IMR-90 (cell line): ENCODE data around the gene SKIC3.

Experiments used
- CHD1 ChIP-seq: IDR thresholded peaks from 2 replicates; pipeline ENCODE4 v1.6.1; 2012; ENCODE audit warnings: low read depth, low read length, improper control_type of control experiment
- MAFK ChIP-seq: IDR thresholded peaks from 2 replicates; pipeline ENCODE4 v1.6.1; 2012; ENCODE audit warnings: low read depth, low read length, improper control_type of control experiment
- MAZ ChIP-seq: IDR thresholded peaks from 2 replicates; pipeline ENCODE4 v1.6.1; 2012; ENCODE audit warnings: low read depth, mild to moderate bottlenecking, low read length, improper control_type of control experiment, moderate library complexity, borderline replicate concordance
- MXI1 ChIP-seq: IDR thresholded peaks from 2 replicates; pipeline ENCODE4 v1.6.1; 2012; ENCODE audit warnings: low read depth, mild to moderate bottlenecking, low read length, moderate library complexity, borderline replicate concordance
- NFE2L2 ChIP-seq: fragments of 150-350 bp; IDR thresholded peaks from 2 replicates; pipeline ENCODE4 v1.6.1; 2016; ENCODE audit warnings: low read depth, mild to moderate bottlenecking, low read length
- POLR2A ChIP-seq: IDR thresholded peaks from 2 replicates; pipeline ENCODE4 v1.6.1; 2012; ENCODE audit warnings: mild to moderate bottlenecking, low read depth, low read length
- RAD21 ChIP-seq: IDR thresholded peaks from 2 replicates; pipeline ENCODE4 v1.6.1; 2012; ENCODE audit warnings: low read length, improper control_type of control experiment
- RCOR1 ChIP-seq: IDR thresholded peaks from 2 replicates; pipeline ENCODE4 v1.6.1; 2012; ENCODE audit warnings: mild to moderate bottlenecking, low read length, improper control_type of control experiment; ENCODE audit not compliant: insufficient replicate concordance
- TF ChIP-seq, protein P1 (sequence below): conservative IDR thresholded peaks from 2 replicates; pipeline ENCODE4 v1.5.1; 2012; ENCODE audit warnings: mild to moderate bottlenecking, low read depth, low read length, improper control_type of control experiment
- TF ChIP-seq, protein P2 (sequence below): fragments of 150-350 bp; IDR thresholded peaks from 2 replicates; pipeline ENCODE4 v1.6.1; 2016; ENCODE audit warnings: low read depth, mild to moderate bottlenecking, low read length, moderate library complexity, borderline replicate concordance
- TF ChIP-seq, protein P3 (sequence below): fragments of 150-350 bp; IDR thresholded peaks from 2 replicates; pipeline ENCODE4 v1.6.1; 2017; ENCODE audit warnings: mild to moderate bottlenecking, antibody characterized with exemption, low read length, low read depth

DNA sequence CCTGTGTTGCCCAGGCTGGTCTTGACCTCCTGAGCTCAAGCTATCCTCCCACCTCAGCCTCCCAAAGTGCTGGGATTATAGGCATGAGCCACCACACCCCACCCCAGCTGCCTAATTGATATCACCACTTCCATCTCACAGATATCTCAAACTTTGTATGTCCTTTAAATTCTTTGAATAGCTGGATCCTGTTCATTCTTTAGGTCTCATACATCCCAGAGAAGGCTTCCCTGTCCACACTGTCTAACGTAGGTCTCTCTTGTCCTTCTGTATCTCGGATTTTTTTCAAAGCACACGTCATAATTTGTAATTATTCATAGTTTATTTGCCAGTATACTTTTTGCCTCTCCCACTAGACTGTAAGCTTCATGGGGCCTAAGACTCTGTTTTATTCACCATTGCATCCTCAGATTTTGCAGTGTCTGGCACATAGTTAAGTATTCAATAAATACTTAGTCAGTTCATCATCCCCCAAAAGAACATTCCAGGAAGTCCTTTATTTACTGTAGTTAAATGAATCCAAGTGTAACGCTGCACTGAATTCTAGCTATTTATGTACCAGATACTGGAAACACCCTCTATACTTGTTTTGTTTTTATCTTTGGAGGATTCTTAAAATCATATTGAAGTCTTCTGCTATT, 10.6 kb upstream of the SKIC3 start:
- TF ChIP-seq RAD21, result no peak
- TF ChIP-seq, protein P1, sequence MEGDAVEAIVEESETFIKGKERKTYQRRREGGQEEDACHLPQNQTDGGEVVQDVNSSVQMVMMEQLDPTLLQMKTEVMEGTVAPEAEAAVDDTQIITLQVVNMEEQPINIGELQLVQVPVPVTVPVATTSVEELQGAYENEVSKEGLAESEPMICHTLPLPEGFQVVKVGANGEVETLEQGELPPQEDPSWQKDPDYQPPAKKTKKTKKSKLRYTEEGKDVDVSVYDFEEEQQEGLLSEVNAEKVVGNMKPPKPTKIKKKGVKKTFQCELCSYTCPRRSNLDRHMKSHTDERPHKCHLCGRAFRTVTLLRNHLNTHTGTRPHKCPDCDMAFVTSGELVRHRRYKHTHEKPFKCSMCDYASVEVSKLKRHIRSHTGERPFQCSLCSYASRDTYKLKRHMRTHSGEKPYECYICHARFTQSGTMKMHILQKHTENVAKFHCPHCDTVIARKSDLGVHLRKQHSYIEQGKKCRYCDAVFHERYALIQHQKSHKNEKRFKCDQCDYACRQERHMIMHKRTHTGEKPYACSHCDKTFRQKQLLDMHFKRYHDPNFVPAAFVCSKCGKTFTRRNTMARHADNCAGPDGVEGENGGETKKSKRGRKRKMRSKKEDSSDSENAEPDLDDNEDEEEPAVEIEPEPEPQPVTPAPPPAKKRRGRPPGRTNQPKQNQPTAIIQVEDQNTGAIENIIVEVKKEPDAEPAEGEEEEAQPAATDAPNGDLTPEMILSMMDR, result no peak
- TF ChIP-seq POLR2A, result no peak
- no peak for TF ChIP-seq MXI1
- no peak for TF ChIP-seq MAFK
- TF ChIP-seq MAZ, result no peak
- TF ChIP-seq, protein P2, sequence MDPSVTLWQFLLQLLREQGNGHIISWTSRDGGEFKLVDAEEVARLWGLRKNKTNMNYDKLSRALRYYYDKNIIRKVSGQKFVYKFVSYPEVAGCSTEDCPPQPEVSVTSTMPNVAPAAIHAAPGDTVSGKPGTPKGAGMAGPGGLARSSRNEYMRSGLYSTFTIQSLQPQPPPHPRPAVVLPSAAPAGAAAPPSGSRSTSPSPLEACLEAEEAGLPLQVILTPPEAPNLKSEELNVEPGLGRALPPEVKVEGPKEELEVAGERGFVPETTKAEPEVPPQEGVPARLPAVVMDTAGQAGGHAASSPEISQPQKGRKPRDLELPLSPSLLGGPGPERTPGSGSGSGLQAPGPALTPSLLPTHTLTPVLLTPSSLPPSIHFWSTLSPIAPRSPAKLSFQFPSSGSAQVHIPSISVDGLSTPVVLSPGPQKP, result no peak
- TF ChIP-seq, protein P3, sequence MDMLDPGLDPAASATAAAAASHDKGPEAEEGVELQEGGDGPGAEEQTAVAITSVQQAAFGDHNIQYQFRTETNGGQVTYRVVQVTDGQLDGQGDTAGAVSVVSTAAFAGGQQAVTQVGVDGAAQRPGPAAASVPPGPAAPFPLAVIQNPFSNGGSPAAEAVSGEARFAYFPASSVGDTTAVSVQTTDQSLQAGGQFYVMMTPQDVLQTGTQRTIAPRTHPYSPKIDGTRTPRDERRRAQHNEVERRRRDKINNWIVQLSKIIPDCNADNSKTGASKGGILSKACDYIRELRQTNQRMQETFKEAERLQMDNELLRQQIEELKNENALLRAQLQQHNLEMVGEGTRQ, result no peak
- TF ChIP-seq NFE2L2, result no peak
- no peak for TF ChIP-seq CHD1
- no peak for TF ChIP-seq RCOR1
